ENCODE results near the gene SGMS1.

SGMS1 gene

DNA sequence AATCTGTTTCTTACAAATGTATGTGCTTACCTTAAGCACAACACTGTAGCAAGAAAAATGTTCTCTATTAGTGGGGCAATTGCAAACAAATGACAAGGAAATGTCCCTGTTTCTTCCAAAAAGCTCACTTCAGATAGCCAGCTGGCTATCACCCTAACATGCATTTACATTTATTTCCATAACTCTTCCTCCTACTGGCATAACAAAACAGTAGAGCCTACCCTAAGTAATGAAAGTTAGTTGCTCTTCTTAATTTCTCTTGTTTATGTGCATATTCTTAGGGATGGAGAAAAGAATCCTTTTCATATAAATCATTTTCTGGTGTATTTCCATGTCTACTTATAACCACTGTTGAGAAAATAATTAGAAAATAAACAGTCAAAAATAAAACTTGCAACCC, 100.4 kb downstream of the SGMS1 start:
- Histone ChIP-seq H3K79me2 (ENCODE audit: control insufficient read depth, low read length) (no peaks in the 10 kb centered on the region), H3K27ac (ENCODE audit: low read depth, low read length) (no peak overlapping the region), H3F3A (ENCODE audit: control insufficient read depth, insufficient read depth) (no peaks in the 10 kb centered on the region), H3K9me3 (ENCODE audit: control insufficient read depth, insufficient read depth, low read length) (no peaks in the 10 kb centered on the region), H4K20me1 (ENCODE audit: control insufficient read depth, insufficient read depth, low read depth, low read length) (no peaks in the 10 kb centered on the region), H3K9me2 (replicated peaks; ENCODE audit: control insufficient read depth, low read length) (no peaks in the 10 kb centered on the region), H3K27me3 (ENCODE audit: control insufficient read depth, low read length) (no peaks in the 10 kb centered on the region), H3K4me2 (ENCODE audit: low read length) (no peak overlapping the region), H3K4me1 (ENCODE audit: control insufficient read depth, low read length) (no peaks in the 10 kb centered on the region), H3K36me3 (ENCODE audit: control insufficient read depth, low read length) (no peaks in the 10 kb centered on the region), H3K4me3 (ENCODE audit: low read length) (no peak overlapping the region)
- TF ChIP-seq CTCF (IDR thresholded peaks at IDR 0.05; ENCODE audit: low read depth, low read length, poor library complexity, severe bottlenecking), result no peak
- no peak for TF ChIP-seq EZH2phosphoT487 (IDR thresholded peaks at IDR 0.05; ENCODE audit: borderline replicate concordance, low read length)

DNA sequence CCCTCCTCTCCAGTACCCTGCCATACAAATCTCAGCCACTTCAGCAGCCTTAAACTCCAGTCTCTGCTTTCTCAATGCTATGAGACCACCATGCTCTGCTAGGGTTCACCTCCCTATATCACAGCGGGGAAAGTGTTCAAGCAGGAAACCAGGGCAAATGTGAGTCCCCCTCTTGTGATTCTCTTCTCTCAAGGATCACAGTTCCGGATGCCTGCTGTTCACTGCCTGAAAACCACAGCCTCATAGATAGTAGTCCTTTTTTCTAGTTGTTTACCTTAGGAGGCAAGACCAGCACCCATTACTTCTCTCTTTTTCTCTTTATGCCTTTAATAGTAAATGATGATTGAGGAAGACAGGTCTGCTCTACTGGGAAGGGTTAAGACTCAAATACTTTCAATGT, 100.8 kb downstream of the SGMS1 start:
- H3K79me2 ChIP-seq (ENCODE audit: control insufficient read depth, low read length), result no peaks in the 10 kb centered on the region
- no peaks in the 10 kb centered on the region for H3K9me2 ChIP-seq (replicated peaks; ENCODE audit: control insufficient read depth, low read length)
- no peaks in the 10 kb centered on the region for H3K27me3 ChIP-seq (ENCODE audit: control insufficient read depth, low read length)
- no peaks in the 10 kb centered on the region for H3K4me1 ChIP-seq (ENCODE audit: control insufficient read depth, low read length)
- no peaks in the 10 kb centered on the region for H4K20me1 ChIP-seq (ENCODE audit: control insufficient read depth, insufficient read depth, low read depth, low read length)
- no peaks in the 10 kb centered on the region for H3F3A ChIP-seq (ENCODE audit: control insufficient read depth, insufficient read depth)
- no peaks in the 10 kb centered on the region for H3K9me3 ChIP-seq (ENCODE audit: control insufficient read depth, insufficient read depth, low read length)
- TF ChIP-seq EZH2phosphoT487 (IDR thresholded peaks at IDR 0.05; ENCODE audit: borderline replicate concordance, low read length) (no peak), CTCF (IDR thresholded peaks at IDR 0.05; ENCODE audit: low read depth, low read length, poor library complexity, severe bottlenecking) (no peak)
- H3K4me2 ChIP-seq (ENCODE audit: low read length), result no peak overlapping the region
- H3K36me3 ChIP-seq (ENCODE audit: control insufficient read depth, low read length), result no peaks in the 10 kb centered on the region
- no peak overlapping the region for H3K27ac ChIP-seq (ENCODE audit: low read depth, low read length)
- no peak overlapping the region for H3K4me3 ChIP-seq (ENCODE audit: low read length)

GRCh38 chr10:50520115-50520514, 103.6 kb downstream of the SGMS1 start:
- no peaks in the 10 kb centered on the region for H3F3A ChIP-seq (ENCODE audit: control insufficient read depth, insufficient read depth)
- H3K27ac ChIP-seq (ENCODE audit: low read depth, low read length), result no peak overlapping the region

More at GRCh38 chr10:50520115-50520514, 103.6 kb downstream of the SGMS1 start:
- Histone ChIP-seq H3K79me2 (ENCODE audit: control insufficient read depth, low read length) (no peaks in the 10 kb centered on the region), H3K36me3 (ENCODE audit: control insufficient read depth, low read length) (no peaks in the 10 kb centered on the region), H3K4me1 (ENCODE audit: control insufficient read depth, low read length) (no peaks in the 10 kb centered on the region), H3K4me3 (ENCODE audit: low read length) (no peak overlapping the region), H3K27me3 (ENCODE audit: control insufficient read depth, low read length) (no peaks in the 10 kb centered on the region), H3K4me2 (ENCODE audit: low read length) (no peak overlapping the region), H3K9me3 (ENCODE audit: control insufficient read depth, insufficient read depth, low read length) (no peaks in the 10 kb centered on the region), H4K20me1 (ENCODE audit: control insufficient read depth, insufficient read depth, low read depth, low read length) (no peaks in the 10 kb centered on the region), H3K9me2 (replicated peaks; ENCODE audit: control insufficient read depth, low read length) (no peaks in the 10 kb centered on the region)
- TF ChIP-seq EZH2phosphoT487 (IDR thresholded peaks at IDR 0.05; ENCODE audit: borderline replicate concordance, low read length) (no peak), CTCF (IDR thresholded peaks at IDR 0.05; ENCODE audit: low read depth, low read length, poor library complexity, severe bottlenecking) (no peak)

All from DOHH2 (cell line).